Keratinocyte (primary cell): ENCODE data around the gene ZNF154. TPM values are rescaled to one million over a fixed set of nuclear protein-coding genes. Genes with fewer than 3 reads are reported as not detected.

Experiments used
- DNase-seq: peaks from one replicate; pipeline ENCODE4 v3.0.0-alpha.2; 2011; ENCODE audit warnings: low read depth, missing footprints, low spot score
- FAIRE-seq: peaks from 2 replicates; lab custom pipeline; 2011; peaks lifted over from hg19 to GRCh38; lab: Jason Lieb, UNC
- H2AFZ ChIP-seq: 2 replicates; pipeline ENCODE4 v1.6.0; 2012; ENCODE audit warnings: low read length, control low read depth, inconsistent platforms; ENCODE audit not compliant: control insufficient read depth
- H3K27ac ChIP-seq: 2 replicates; pipeline ENCODE4 v1.5.1; 2011; ENCODE audit warnings: low read length; ENCODE audit not compliant: control insufficient read depth, insufficient read depth
- H3K27me3 ChIP-seq: 3 replicates; pipeline ENCODE4 v1.6.0; 2011; ENCODE audit warnings: low read length; ENCODE audit not compliant: control insufficient read depth, insufficient read depth; ENCODE audit errors: extremely low read depth
- H3K36me3 ChIP-seq, 2 experiments: 2 replicates in 1 of 2; 3 replicates in 1 of 2; pipeline ENCODE4 v1.5.1; 2011; ENCODE audit warnings: low read length in 2 of 2, mild to moderate bottlenecking in 1 of 2; ENCODE audit not compliant: control insufficient read depth in 2 of 2, insufficient read depth in 2 of 2; ENCODE audit errors: extremely low read depth in 1 of 2
- H3K4me1 ChIP-seq: 3 replicates; pipeline ENCODE4 v1.5.1; 2011; ENCODE audit warnings: low read length; ENCODE audit not compliant: control insufficient read depth, insufficient read depth; ENCODE audit errors: extremely low read depth
- H3K4me2 ChIP-seq: 3 replicates; pipeline ENCODE4 v1.6.0; 2011; ENCODE audit warnings: low read depth, low read length; ENCODE audit not compliant: control insufficient read depth, insufficient read depth; ENCODE audit errors: extremely low read depth
- H3K4me3 ChIP-seq, 3 experiments: fragments of 200-600 bp in 1 of 3; sonication (generic) in 1 of 3; 2 replicates in 2 of 3; 3 replicates in 1 of 3; pipeline ENCODE4 v1.5.1; 2011 to 2016; ENCODE audit warnings: low read length in 3 of 3, mild to moderate bottlenecking in 3 of 3, control low read depth in 2 of 3, inconsistent platforms in 1 of 3, low read depth in 1 of 3, mixed read lengths in 1 of 3, mixed run types in 1 of 3, moderate library complexity in 1 of 3; ENCODE audit not compliant: control insufficient read depth in 2 of 3, insufficient read depth in 2 of 3; ENCODE audit errors: extremely low read depth in 1 of 3
- H3K79me2 ChIP-seq: 2 replicates; pipeline ENCODE4 v1.6.0; 2012; ENCODE audit warnings: low read length; ENCODE audit not compliant: control insufficient read depth, insufficient read depth
- H3K9ac ChIP-seq: 3 replicates; pipeline ENCODE4 v1.6.0; 2011; ENCODE audit warnings: low read length; ENCODE audit not compliant: control insufficient read depth, insufficient read depth; ENCODE audit errors: extremely low read depth
- H3K9me1 ChIP-seq: 3 replicates; pipeline ENCODE4 v1.6.0; 2011; ENCODE audit warnings: low read length; ENCODE audit not compliant: control insufficient read depth, insufficient read depth; ENCODE audit errors: extremely low read depth
- H3K9me3 ChIP-seq: 2 replicates; pipeline ENCODE4 v1.5.1; 2012; ENCODE audit warnings: low read depth, low read length; ENCODE audit not compliant: control insufficient read depth
- H4K20me1 ChIP-seq: 3 replicates; pipeline ENCODE4 v1.6.0; 2011; ENCODE audit warnings: low read length; ENCODE audit not compliant: control insufficient read depth, insufficient read depth; ENCODE audit errors: extremely low read depth
- EZH2 ChIP-seq: IDR thresholded peaks from one replicate; pipeline ENCODE4 v1.6.1; 2012; ENCODE audit warnings: inconsistent platforms, mild to moderate bottlenecking, low read length, moderate library complexity
- dilution Hi-C: fragments of 300-500 bp; cut with MboI; formaldehyde crosslinking; loops from one replicate; pipeline ENCODE4 v1.7.0; 2020; ENCODE audit warnings: low sequenced_read_pairs; ENCODE audit not compliant: extremely low pct_ligation_motif_present
- polyA plus RNA-seq, 5 experiments: library from polyadenylated mRNA; depleted of rRNA in 3 of 5; stranded (reverse) in 3 of 5; stranded (forward) in 1 of 5; unstranded in 1 of 5; fragments of >200 nt; gene quantifications; 1 replicate in 1 of 5; 2 replicates in 3 of 5; 3 replicates in 1 of 5; pipeline versions ENCODE4 v1.2.1 to v1.2.3, GENCODE V29; 2011 to 2012; ENCODE audit warnings: missing spikeins in 2 of 5, low read depth in 1 of 5, low replicate concordance in 1 of 5
- TF ChIP-seq, protein P1 (sequence below), 3 experiments: IDR thresholded peaks in 1 of 3; conservative IDR thresholded peaks in 1 of 3; optimal IDR thresholded peaks in 1 of 3; 2 replicates in 2 of 3; 3 replicates in 1 of 3; pipeline versions ENCODE3 to v1.5.1; 2011; ENCODE audit warnings: low read length in 3 of 3, mild to moderate bottlenecking in 3 of 3, moderate library complexity in 2 of 3, control low read depth in 1 of 3, inconsistent platforms in 1 of 3; ENCODE audit not compliant: insufficient read depth in 2 of 3; ENCODE audit errors: extremely low read depth in 1 of 3

Gene ZNF154
- polyA plus RNA-seq, 1 donor (not counting 4 experiments of a cell fraction or from before 2014, with no cell fraction given), result 2.8 TPM

DNA sequence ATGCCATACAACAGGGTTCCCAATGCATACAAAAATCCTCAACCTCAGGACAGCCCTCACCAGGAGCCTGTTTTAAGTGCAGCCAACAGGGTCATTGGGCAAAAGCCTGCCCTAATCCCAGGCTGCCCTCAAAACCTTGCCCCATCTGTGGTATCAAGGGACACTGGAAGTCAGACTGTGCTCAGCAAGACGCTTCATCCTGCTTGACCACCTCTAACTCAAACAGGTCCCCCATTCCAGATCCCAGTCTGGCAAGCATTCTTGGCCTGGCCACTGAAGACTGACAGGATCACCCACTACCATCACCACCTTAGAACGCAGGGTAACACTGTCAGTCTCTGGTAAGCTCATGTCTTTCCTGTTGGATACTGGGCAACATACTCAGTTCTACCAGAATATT lies 55.3 kb downstream of the ZNF154 start:
- Histone ChIP-seq H4K20me1 (no peaks in the 10 kb centered on the region), H3K4me1 (peaks cover 21% of the 10 kb centered on the region), H3K9me3 (no peaks in the 10 kb centered on the region), H3K9me1 (no peaks in the 10 kb centered on the region), H3K79me2 (no peaks in the 10 kb centered on the region), H3K27ac (no peak overlapping the region), H2AFZ (no peak overlapping the region), H3K36me3 (no peaks in the 10 kb centered on the region), H3K27me3 (no peaks in the 10 kb centered on the region), H3K4me3 (no peak overlapping the region), H3K4me2 (no peak overlapping the region), H3K9ac (no peak overlapping the region)
- no peak for DNase-seq
- dilution Hi-C loops, result no loop called here
- TF ChIP-seq EZH2, result no peak
- TF ChIP-seq, protein P1, sequence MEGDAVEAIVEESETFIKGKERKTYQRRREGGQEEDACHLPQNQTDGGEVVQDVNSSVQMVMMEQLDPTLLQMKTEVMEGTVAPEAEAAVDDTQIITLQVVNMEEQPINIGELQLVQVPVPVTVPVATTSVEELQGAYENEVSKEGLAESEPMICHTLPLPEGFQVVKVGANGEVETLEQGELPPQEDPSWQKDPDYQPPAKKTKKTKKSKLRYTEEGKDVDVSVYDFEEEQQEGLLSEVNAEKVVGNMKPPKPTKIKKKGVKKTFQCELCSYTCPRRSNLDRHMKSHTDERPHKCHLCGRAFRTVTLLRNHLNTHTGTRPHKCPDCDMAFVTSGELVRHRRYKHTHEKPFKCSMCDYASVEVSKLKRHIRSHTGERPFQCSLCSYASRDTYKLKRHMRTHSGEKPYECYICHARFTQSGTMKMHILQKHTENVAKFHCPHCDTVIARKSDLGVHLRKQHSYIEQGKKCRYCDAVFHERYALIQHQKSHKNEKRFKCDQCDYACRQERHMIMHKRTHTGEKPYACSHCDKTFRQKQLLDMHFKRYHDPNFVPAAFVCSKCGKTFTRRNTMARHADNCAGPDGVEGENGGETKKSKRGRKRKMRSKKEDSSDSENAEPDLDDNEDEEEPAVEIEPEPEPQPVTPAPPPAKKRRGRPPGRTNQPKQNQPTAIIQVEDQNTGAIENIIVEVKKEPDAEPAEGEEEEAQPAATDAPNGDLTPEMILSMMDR (optimal IDR thresholded peaks at IDR 0.05 in 1 of 3, IDR thresholded peaks at IDR 0.05 in 1 of 3, conservative IDR thresholded peaks at IDR 0.05 in 1 of 3; ENCODE audit: extremely low read depth in 1 of 3, insufficient read depth in 2 of 3, low read length in 3 of 3), result no peak
- FAIRE-seq, result no peak

- peaks cover 21% of the 10 kb centered on the region for H3K4me1 ChIP-seq
- no peaks in the 10 kb centered on the region for H3K79me2 ChIP-seq
- no peaks in the 10 kb centered on the region for H3K27me3 ChIP-seq
- dilution Hi-C loops, result no loop called here
- H4K20me1 ChIP-seq, result no peaks in the 10 kb centered on the region
- DNase-seq, result no peak
- H3K9ac ChIP-seq, result peak overlapping the region; percentile 13
- no peaks in the 10 kb centered on the region for H3K9me1 ChIP-seq
- no peak for FAIRE-seq
- peak overlapping the region; percentile 6 to 46 (median 44) for H3K4me3 ChIP-seq
- peak overlapping the region; percentile 76 for H3K4me2 ChIP-seq
- TF ChIP-seq EZH2, result no peak
- TF ChIP-seq, protein P1 (optimal IDR thresholded peaks at IDR 0.05 in 1 of 3, IDR thresholded peaks at IDR 0.05 in 1 of 3, conservative IDR thresholded peaks at IDR 0.05 in 1 of 3; ENCODE audit: extremely low read depth in 1 of 3, insufficient read depth in 2 of 3, low read length in 3 of 3), result peak; percentile 23 to 27 (median 25)
- H3K36me3 ChIP-seq, result no peaks in the 10 kb centered on the region
- no peaks in the 10 kb centered on the region for H3K9me3 ChIP-seq
- peak overlapping the region; percentile 83 for H2AFZ ChIP-seq
- H3K27ac ChIP-seq, result peak overlapping the region; percentile 71
These were observed 57.4 kb downstream of the ZNF154 start for GRCh38 chr19:57651654-57651996.
